C4-2B (cell line): ENCODE results near the gene ELOVL3.
"Not testable (repeated sequence)": the region's sequence is repeated elsewhere in the genome, so short reads cannot be mapped to it uniquely, and the experiment has no call there.

ENCODE experiments used
- H3K27ac ChIP-seq: fragments of 450-650 bp; 2 replicates; pipeline ENCODE4 v1.5.1; 2017
- CTCF ChIP-seq: fragments of 450-650 bp; conservative IDR thresholded peaks from 2 replicates; pipeline ENCODE4 v1.5.1; 2017; ENCODE audit warnings: mild to moderate bottlenecking
- ZFX ChIP-seq: fragments of 450-650 bp; IDR thresholded peaks from 2 replicates; pipeline ENCODE4 v1.6.1; 2017

Gene ELOVL3

GRCh38 chr10:102225646-102226541, at the start of gene ELOVL3:
Gene ELOVL3 (plus strand): TSS chr10:102226299. CDS start chr10:102226549, 250 bp downstream.
- TF ChIP-seq ZFX = no peak
- TF ChIP-seq CTCF = no peak
- no peak within 1 kb of the TSS for H3K27ac ChIP-seq

GRCh38 chr10:102184606-102185005, 41.5 kb upstream of the ELOVL3 start:
- TF ChIP-seq ZFX (no peak), CTCF (no peak)
- H3K27ac ChIP-seq = no peak overlapping the region

GRCh38 chr10:102185272-102185671, 40.8 kb upstream of the ELOVL3 start:
- TF ChIP-seq CTCF = no peak
- TF ChIP-seq ZFX = no peak
- no peak overlapping the region for H3K27ac ChIP-seq

- no peak overlapping the region for H3K27ac ChIP-seq
- no peak for TF ChIP-seq ZFX
- TF ChIP-seq CTCF = no peak
Measured at GRCh38 chr10:102185811-102186527, 40.1 kb upstream of the ELOVL3 start.

- TF ChIP-seq CTCF (no peak), ZFX (no peak)
Measured at GRCh38 chr10:102188298-102188940, 37.7 kb upstream of the ELOVL3 start.

GRCh38 chr10:102188941-102189898, 36.9 kb upstream of the ELOVL3 start:
- H3K27ac ChIP-seq = not testable (repeated sequence)

More at GRCh38 chr10:102188298-102188940, 37.7 kb upstream of the ELOVL3 start:
- H3K27ac ChIP-seq = no peak overlapping the region

- H3K27ac ChIP-seq = no peak overlapping the region
- TF ChIP-seq CTCF = no peak
- TF ChIP-seq ZFX = no peak
Measured at GRCh38 chr10:102191956-102192355, 34.1 kb upstream of the ELOVL3 start.
